ENCODE measurements around the gene SLC25A53. TPM values are rescaled to one million over a fixed set of nuclear protein-coding genes. Genes with fewer than 3 reads are reported as not detected.
A peak's percentile ranks its signal among the peaks of the same experiment; 100 is the strongest.

SLC25A53 gene
- total RNA-seq, 1 donor from 2014 or later = 4.2 TPM

- no peak for FAIRE-seq
- H3K36me3 ChIP-seq (ENCODE audit: control insufficient read depth, insufficient read depth, low read length) = no peaks in the 10 kb centered on the region
- no peaks in the 10 kb centered on the region for H3K27me3 ChIP-seq (ENCODE audit: control insufficient read depth, insufficient read depth, low read length)
- peak; percentile 1 for DNase-seq (ENCODE audit: low read depth)
- TF ChIP-seq CTCF (IDR thresholded peaks at IDR 0.05; ENCODE audit: insufficient read depth, low read length, severe bottlenecking) = no peak
- no peak overlapping the region for H3K4me3 ChIP-seq (ENCODE audit: low read depth, low read length)
Observed at GRCh38 chrX:104189837-104190236, 33.0 kb upstream of the SLC25A53 start.

GRCh38 chrX:104187931-104188330, 31.1 kb upstream of the SLC25A53 start:
- no peak overlapping the region for H3K4me3 ChIP-seq (ENCODE audit: low read depth, low read length)
- no peak for TF ChIP-seq CTCF (IDR thresholded peaks at IDR 0.05; ENCODE audit: insufficient read depth, low read length, severe bottlenecking)
- no peaks in the 10 kb centered on the region for H3K27me3 ChIP-seq (ENCODE audit: control insufficient read depth, insufficient read depth, low read length)
- FAIRE-seq (no peak), DNase-seq (ENCODE audit: low read depth) (no peak)
- no peaks in the 10 kb centered on the region for H3K36me3 ChIP-seq (ENCODE audit: control insufficient read depth, insufficient read depth, low read length)

DNA sequence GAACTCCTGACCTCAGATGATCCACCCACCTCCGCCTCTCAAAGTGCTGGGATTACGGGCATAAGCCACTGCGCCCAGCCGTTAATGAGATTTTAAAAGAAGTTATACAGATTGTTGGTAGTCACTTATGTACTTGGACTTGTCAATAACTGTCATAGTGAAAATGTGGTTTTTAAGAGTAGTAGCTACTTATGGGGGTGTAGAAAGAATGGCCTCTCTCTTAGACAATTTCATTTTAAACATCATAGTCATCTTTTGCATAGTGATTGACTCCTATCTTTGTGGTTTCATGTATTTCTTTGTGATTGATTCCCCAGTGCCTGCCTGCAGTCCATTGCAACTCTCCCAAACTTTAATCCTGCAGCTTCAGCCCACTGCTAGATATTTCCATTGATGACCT, 26.9 kb upstream of the SLC25A53 start:
- no peak overlapping the region for H3K4me3 ChIP-seq (ENCODE audit: low read depth, low read length)
- no peak for FAIRE-seq

GRCh38 chrX:104173841-104174240, 17.0 kb upstream of the SLC25A53 start:
- FAIRE-seq = no peak
- Histone ChIP-seq H3K27me3 (ENCODE audit: control insufficient read depth, insufficient read depth, low read length) (no peaks in the 10 kb centered on the region), H3K36me3 (ENCODE audit: control insufficient read depth, insufficient read depth, low read length) (no peaks in the 10 kb centered on the region), H3K4me3 (ENCODE audit: low read depth, low read length) (no peak overlapping the region)
- no peak for DNase-seq (ENCODE audit: low read depth)
- TF ChIP-seq CTCF (IDR thresholded peaks at IDR 0.05; ENCODE audit: insufficient read depth, low read length, severe bottlenecking) = no peak

More for the DNA sequence above, 26.9 kb upstream of the SLC25A53 start:
- H3K27me3 ChIP-seq (ENCODE audit: control insufficient read depth, insufficient read depth, low read length) = no peaks in the 10 kb centered on the region
- DNase-seq (ENCODE audit: low read depth) = no peak
- H3K36me3 ChIP-seq (ENCODE audit: control insufficient read depth, insufficient read depth, low read length) = no peaks in the 10 kb centered on the region
- no peak for TF ChIP-seq CTCF (IDR thresholded peaks at IDR 0.05; ENCODE audit: insufficient read depth, low read length, severe bottlenecking)

DNA sequence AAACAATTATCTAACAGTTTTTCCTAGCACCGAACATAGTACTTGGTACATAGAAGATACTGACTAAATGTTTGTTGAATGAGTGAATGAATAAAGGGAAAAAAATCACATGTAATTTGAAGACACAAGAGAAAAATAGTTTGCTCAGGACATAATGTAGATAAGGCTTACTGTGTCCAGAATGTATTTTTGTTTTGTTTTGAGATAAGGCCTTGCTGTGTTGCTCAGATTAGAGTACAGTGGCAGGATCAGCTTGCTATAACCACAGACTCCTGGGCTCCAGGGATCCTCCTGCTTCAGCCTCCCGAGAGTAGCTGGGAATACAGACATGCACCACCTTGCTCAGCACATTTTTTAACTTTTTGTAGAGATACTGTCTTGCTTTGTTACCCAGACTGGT, 16.0 kb upstream of the SLC25A53 start:
- DNase-seq (ENCODE audit: low read depth) (no peak), FAIRE-seq (no peak)
- Histone ChIP-seq H3K27me3 (ENCODE audit: control insufficient read depth, insufficient read depth, low read length) (no peaks in the 10 kb centered on the region), H3K4me3 (ENCODE audit: low read depth, low read length) (no peak overlapping the region), H3K36me3 (ENCODE audit: control insufficient read depth, insufficient read depth, low read length) (no peaks in the 10 kb centered on the region)
- TF ChIP-seq CTCF (IDR thresholded peaks at IDR 0.05; ENCODE audit: insufficient read depth, low read length, severe bottlenecking) = no peak

- Histone ChIP-seq H3K27me3 (ENCODE audit: control insufficient read depth, insufficient read depth, low read length) (no peaks in the 10 kb centered on the region), H3K36me3 (ENCODE audit: control insufficient read depth, insufficient read depth, low read length) (no peaks in the 10 kb centered on the region), H3K4me3 (ENCODE audit: low read depth, low read length) (no peak overlapping the region)
- no peak for TF ChIP-seq CTCF (IDR thresholded peaks at IDR 0.05; ENCODE audit: insufficient read depth, low read length, severe bottlenecking)
- DNase-seq (ENCODE audit: low read depth) (no peak), FAIRE-seq (no peak)
Observed at GRCh38 chrX:104172121-104172520, 15.3 kb upstream of the SLC25A53 start.
